H1 (cell line): Measurements from ENCODE around the gene HMOX2. TPM values are rescaled to one million over a fixed set of nuclear protein-coding genes. Genes with fewer than 3 reads are reported as not detected.

Experiments
- CTCF ChIA-PET: fragments of 300-600 bp; sonication (Branson Sonifier 250); formaldehyde crosslinking; loops from one replicate; lab custom pipeline; 2021; ENCODE audit not compliant: partially characterized antibody; lab: Charles Lee
- POLR2A ChIA-PET: fragments of 300-600 bp; sonication (Branson Sonifier 250); formaldehyde crosslinking; loops from one replicate; lab custom pipeline; 2021; ENCODE audit warnings: inconsistent platforms; ENCODE audit not compliant: partially characterized antibody; lab: Charles Lee
- DNase-seq, 2 experiments: peaks; one replicate each; pipeline versions ENCODE4 v3.0.0 to v3.0.0-alpha.2; 2010 to 2022; ENCODE audit warnings: low spot score in 2 of 2, low read depth in 1 of 2, mixed read lengths in 1 of 2
- FAIRE-seq: peaks from 2 replicates; lab custom pipeline; 2011; peaks lifted over from hg19 to GRCh38; lab: Jason Lieb, UNC
- H2AFZ ChIP-seq: 2 replicates; pipeline ENCODE4 v1.8.1; 2012; ENCODE audit warnings: low read length, inconsistent platforms
- H2AK5ac ChIP-seq: 2 replicates; pipeline ENCODE4 v1.6.1; 2013; ENCODE audit warnings: low read depth, low read length
- H2BK120ac ChIP-seq: replicated peaks from 2 replicates; pipeline ENCODE3; 2013; ENCODE audit warnings: low read depth, low read length, inconsistent platforms
- H2BK12ac ChIP-seq: 2 replicates; pipeline ENCODE4 v1.6.1; 2013; ENCODE audit warnings: low read depth, low read length
- H2BK15ac ChIP-seq: 2 replicates; pipeline ENCODE4 v1.6.1; 2013; ENCODE audit warnings: low read length
- H2BK20ac ChIP-seq: 2 replicates; pipeline ENCODE4 v1.6.1; 2013; ENCODE audit warnings: low read length
- H2BK5ac ChIP-seq: 2 replicates; pipeline ENCODE4 v1.6.1; 2013; ENCODE audit warnings: low read depth, low read length
- H3K14ac ChIP-seq: 2 replicates; pipeline ENCODE4 v1.6.1; 2013; ENCODE audit warnings: inconsistent platforms; ENCODE audit not compliant: insufficient read length
- H3K18ac ChIP-seq: 2 replicates; pipeline ENCODE4 v1.6.1; 2013; ENCODE audit warnings: low read length; ENCODE audit errors: extremely low read depth
- H3K23ac ChIP-seq: 2 replicates; pipeline ENCODE4 v1.6.1; 2013; ENCODE audit warnings: inconsistent platforms; ENCODE audit not compliant: insufficient read length
- H3K23me2 ChIP-seq: 2 replicates; pipeline ENCODE4 v1.6.1; 2013; ENCODE audit warnings: low read depth, low read length
- H3K27ac ChIP-seq: 2 replicates; pipeline ENCODE4 v1.6.1; 2011; ENCODE audit warnings: low read depth, low read length, inconsistent platforms
- H3K27me3 ChIP-seq, 4 experiments: replicated peaks in 1 of 4; 1 replicate in 1 of 4; 2 replicates in 3 of 4; pipeline versions ENCODE4 v1.6.1 to v1.8.1; 2011 to 2013; ENCODE audit warnings: low read length in 3 of 4, mild to moderate bottlenecking in 3 of 4, inconsistent platforms in 2 of 4, mixed read lengths in 2 of 4, moderate library complexity in 1 of 4; ENCODE audit not compliant: control insufficient read depth in 3 of 4, insufficient read depth in 3 of 4; ENCODE audit errors: extremely low read depth in 1 of 4
- H3K36me3 ChIP-seq, 4 experiments: 2 replicates each; pipeline versions ENCODE4 v1.6.1 to v1.8.1; 2011 to 2013; ENCODE audit warnings: mild to moderate bottlenecking in 4 of 4, low read length in 3 of 4, moderate library complexity in 2 of 4, control low read depth in 1 of 4, inconsistent platforms in 1 of 4; ENCODE audit not compliant: insufficient read depth in 4 of 4, control insufficient read depth in 2 of 4
- H3K4ac ChIP-seq: replicated peaks from 2 replicates; pipeline ENCODE3; 2013; ENCODE audit warnings: low read length, low read depth, mixed read lengths, inconsistent platforms; ENCODE audit not compliant: insufficient read length
- H3K4me1 ChIP-seq, 4 experiments: replicated peaks in 1 of 4; 1 replicate in 1 of 4; 2 replicates in 3 of 4; pipeline versions ENCODE4 v1.6.1 to v1.8.1; 2011 to 2013; ENCODE audit warnings: low read length in 3 of 4, inconsistent platforms in 2 of 4, mixed read lengths in 1 of 4; ENCODE audit not compliant: insufficient read depth in 4 of 4, control insufficient read depth in 3 of 4
- H3K4me2 ChIP-seq, 2 experiments: 2 replicates each; pipeline versions ENCODE4 v1.6.1 to v1.8.1; 2011 to 2013; ENCODE audit warnings: low read depth in 2 of 2, low read length in 2 of 2, control low read depth in 1 of 2, inconsistent platforms in 1 of 2, mild to moderate bottlenecking in 1 of 2; ENCODE audit not compliant: insufficient read depth in 1 of 2
- H3K4me3 ChIP-seq, 4 experiments: fragments of 200-600, 300-600 bp in 1 of 4; sonication (generic), shearing (Covaris generic), sonication (Bioruptor Twin) in 1 of 4; 2 replicates each; pipeline versions ENCODE4 v1.5.1 to v1.8.1; 2011 to 2016; ENCODE audit warnings: low read length in 4 of 4, low read depth in 3 of 4, control low read depth in 2 of 4, inconsistent platforms in 2 of 4, mild to moderate bottlenecking in 2 of 4, mixed read lengths in 1 of 4, moderate library complexity in 1 of 4; ENCODE audit not compliant: insufficient read depth in 2 of 4; ENCODE audit errors: extremely low read depth in 1 of 4
- H3K56ac ChIP-seq: replicated peaks from 2 replicates; pipeline ENCODE3; 2013; ENCODE audit warnings: low read depth, mild to moderate bottlenecking, mixed read lengths, low read length, inconsistent platforms; ENCODE audit not compliant: insufficient read length
- H3K79me1 ChIP-seq: 2 replicates; pipeline ENCODE4 v1.6.1; 2013; ENCODE audit warnings: low read depth, low read length, control low read depth
- H3K79me2 ChIP-seq, 2 experiments: 2 replicates each; pipeline versions ENCODE4 v1.6.1 to v1.8.1; 2012 to 2013; ENCODE audit warnings: low read length in 2 of 2, mild to moderate bottlenecking in 2 of 2, inconsistent platforms in 1 of 2; ENCODE audit not compliant: insufficient read depth in 2 of 2, control insufficient read depth in 1 of 2
- H3K9ac ChIP-seq, 4 experiments: replicated peaks in 1 of 4; 1 replicate in 1 of 4; 2 replicates in 3 of 4; pipeline versions ENCODE4 v1.6.1 to v1.8.1; 2011 to 2013; ENCODE audit warnings: low read depth in 3 of 4, low read length in 3 of 4, control low read depth in 2 of 4, mild to moderate bottlenecking in 2 of 4, moderate library complexity in 2 of 4, inconsistent platforms in 1 of 4; ENCODE audit errors: extremely low read depth in 1 of 4
- H3K9me3 ChIP-seq, 2 experiments: 2 replicates each; pipeline versions ENCODE4 v1.6.1 to v1.8.1; 2012 to 2013; ENCODE audit warnings: mild to moderate bottlenecking in 2 of 2, moderate library complexity in 2 of 2, control low read depth in 1 of 2, inconsistent platforms in 1 of 2, low read depth in 1 of 2, low read length in 1 of 2, mixed read lengths in 1 of 2; ENCODE audit not compliant: insufficient read depth in 2 of 2
- H4K20me1 ChIP-seq, 2 experiments: replicated peaks in 1 of 2; 2 replicates each; pipeline versions ENCODE3 to v1.8.1; 2011 to 2013; ENCODE audit warnings: inconsistent platforms in 2 of 2, low read length in 2 of 2, mild to moderate bottlenecking in 1 of 2; ENCODE audit not compliant: insufficient read depth in 2 of 2, control insufficient read depth in 1 of 2
- H4K5ac ChIP-seq: 2 replicates; pipeline ENCODE4 v1.6.1; 2013; ENCODE audit warnings: low read length, low read depth, mixed read lengths, inconsistent platforms; ENCODE audit not compliant: insufficient read length
- H4K8ac ChIP-seq: 2 replicates; pipeline ENCODE4 v1.8.0; 2013; ENCODE audit warnings: mild to moderate bottlenecking, moderate library complexity, low read length, inconsistent platforms; ENCODE audit not compliant: insufficient read depth; ENCODE audit errors: extremely low read depth
- H4K91ac ChIP-seq: replicated peaks from 2 replicates; pipeline ENCODE3; 2013; ENCODE audit warnings: low read length, mixed read lengths, inconsistent platforms; ENCODE audit not compliant: insufficient read length
- GTF2F1 ChIP-seq: IDR thresholded peaks from 2 replicates; pipeline ENCODE4 v1.6.1; 2012; ENCODE audit warnings: low read depth, low read length, improper control_type of control experiment, borderline replicate concordance
- POLR2A ChIP-seq, 2 experiments: IDR thresholded peaks; 1 replicate in 1 of 2; 2 replicates in 1 of 2; pipeline ENCODE4 v1.6.1; 2011; ENCODE audit warnings: low read depth in 2 of 2, low read length in 2 of 2, mild to moderate bottlenecking in 2 of 2; ENCODE audit errors: control extremely low read depth in 1 of 2
- TAF1 ChIP-seq: IDR thresholded peaks from 2 replicates; pipeline ENCODE4 v1.6.1; 2011; ENCODE audit warnings: mild to moderate bottlenecking, low read depth, low read length
- whole genome bisulfite sequencing, 2 experiments: shearing (Covaris generic) in 1 of 2; methylation state at CpG; one replicate each; pipeline versions ENCODE4 v1.1.6 to v1.1.7; 2013 to 2015; ENCODE audit warnings: low lambda C conversion rate in 2 of 2, mixed read lengths in 2 of 2, inconsistent platforms in 1 of 2, low coverage in 1 of 2, missing lambda C conversion rate in 1 of 2; ENCODE audit not compliant: insufficient replicate concordance in 2 of 2, insufficient coverage in 1 of 2, insufficient read length in 1 of 2; ENCODE audit errors: extremely low coverage in 1 of 2, missing lambda C conversion rate in 1 of 2; 5-methylcytosine and 5-hydroxymethylcytosine counted together
- polyA plus RNA-seq, 7 experiments: library from polyadenylated mRNA; depleted of rRNA in 3 of 7; stranded (reverse) in 5 of 7; unstranded in 2 of 7; fragments of >200 nt in 5 of 7; fragments of 200-250 nt in 2 of 7; gene quantifications; 1 replicate in 5 of 7; 2 replicates in 1 of 7; 4 replicates in 1 of 7; pipeline versions ENCODE4 v1.2.1 to v1.2.3, GENCODE V29; 2011 to 2013; ENCODE audit warnings: missing spikeins in 2 of 7, mixed read lengths in 2 of 7
- total RNA-seq: library from RNA; stranded (reverse); fragmentation: NEBNext Ultra II Directional; extraction: Animal tissue kit (Norgen Biotek cat#: 25700); gene quantifications from 2 replicates; pipeline ENCODE4 v1.2.1, GENCODE V29; 2021

HMOX2 gene
- total and polyA plus RNA-seq, 2 of the 8 experiments (the other 6 are each of a cell fraction or from before 2014, with no cell fraction given), result 36.5 to 48.4 TPM

DNA sequence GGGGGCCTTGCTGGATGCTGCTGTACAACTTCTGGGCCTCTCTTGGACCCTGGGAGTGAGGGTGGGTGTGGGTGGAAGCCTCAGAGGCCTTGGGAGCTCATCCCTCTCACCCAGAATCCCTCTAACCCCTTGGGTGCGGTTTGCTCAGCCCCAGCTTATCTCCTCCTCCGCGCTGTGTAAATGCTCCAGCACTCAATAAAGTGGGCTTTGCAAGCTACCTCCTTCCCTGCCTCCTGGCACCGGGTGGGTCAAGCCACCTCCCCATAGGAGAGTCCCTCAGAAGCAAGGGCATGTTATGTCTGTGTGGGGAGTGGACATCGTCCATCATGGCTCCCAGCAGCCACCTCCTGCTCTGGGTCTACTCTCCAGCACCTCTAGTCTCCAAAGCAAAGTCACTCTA is 33.9 kb downstream of the HMOX2 start:
- H3K56ac ChIP-seq, result no peak overlapping the region
- H3K36me3 ChIP-seq, result peaks cover 10 to 20% (median 16%) of the 10 kb centered on the region in 4 experiments; a peak in 6 of 8 replicates
- CTCF ChIA-PET, result interaction anchor here (0.7 to 35.4 kb wide), 14 partner anchors 11 to 1671 kb away, joined by 3 to 968 read pairs (median 4); partner anchors contain the start of genes C16orf96, CDIP1, HMOX2 and MGRN1
- no peak overlapping the region for H2BK5ac ChIP-seq
- peaks cover 6 to 18% of the 10 kb centered on the region in 2 experiments for H4K20me1 ChIP-seq
- H2BK20ac ChIP-seq, result no peak overlapping the region
- H3K4me3 ChIP-seq, result no peak overlapping the region
- no peaks in the 10 kb centered on the region for H3K23me2 ChIP-seq
- no peak overlapping the region for H3K18ac ChIP-seq
- no peak overlapping the region for H3K4me2 ChIP-seq
- no peak overlapping the region for H3K4ac ChIP-seq
- no peak overlapping the region for H3K23ac ChIP-seq
- no peak overlapping the region for H2BK15ac ChIP-seq
- no peak overlapping the region for H2AFZ ChIP-seq
- H3K9ac ChIP-seq, result no peak overlapping the region
- H2BK120ac ChIP-seq, result no peak overlapping the region
- 68% methylated on average over 4 of the region's 5 CpGs; no CpG with 5 or more reads in 1 of the 2 experiments for WGBS, 2 experiments
- H4K91ac ChIP-seq, result no peak overlapping the region
- no peak overlapping the region for H3K14ac ChIP-seq
- H4K8ac ChIP-seq, result no peak overlapping the region
- DNase-seq (no peak), FAIRE-seq (no peak)
- no peaks in the 10 kb centered on the region for H3K27me3 ChIP-seq
- H2BK12ac ChIP-seq, result no peak overlapping the region
- POLR2A ChIA-PET, result interaction anchor here (0.6 to 1.3 kb wide), 7 partner anchors 28 to 103 kb away, joined by 3 to 5 read pairs (median 3); partner anchors contain the start of genes CDIP1, DNAJA3 and NMRAL1
- no peaks in the 10 kb centered on the region; the same call in 1 of the 2 replicates for H3K79me1 ChIP-seq
- peaks cover 0 to 3% of the 10 kb centered on the region in 2 experiments; a peak in 1 of 4 replicates for H3K79me2 ChIP-seq
- H3K27ac ChIP-seq, result no peak overlapping the region
- H2AK5ac ChIP-seq, result no peak overlapping the region
- TF ChIP-seq TAF1 (no peak), POLR2A (IDR thresholded peaks at IDR 0.05; ENCODE audit: control extremely low read depth in 1 of 2, low read depth in 2 of 2, low read length in 2 of 2) (0 out of 3 replicates have a peak, but pooled peaks of 1 of the 2 experiments have one; percentile 4), GTF2F1 (no peak)
- H4K5ac ChIP-seq, result no peak overlapping the region
- no peaks in the 10 kb centered on the region for H3K9me3 ChIP-seq
- H3K4me1 ChIP-seq, result peaks cover 0 to 5% (median 2%) of the 10 kb centered on the region in 4 experiments; a peak in 6 of 7 replicates
